NCI-H128 (cell line): Measurements from ENCODE around the gene ABCG8.

ENCODE experiments used
- DNase-seq: peaks from one replicate; lab custom pipeline; 2025; ENCODE audit not compliant: unreplicated experiment; lab: John Stamatoyannopoulos, UW

Gene ABCG8

GRCh38 chr2:43825841-43826240, 12.9 kb upstream of the ABCG8 start:
- no peak for DNase-seq

- no peak for DNase-seq
Measured at GRCh38 chr2:43826305-43827250, 12.2 kb upstream of the ABCG8 start.

DNA sequence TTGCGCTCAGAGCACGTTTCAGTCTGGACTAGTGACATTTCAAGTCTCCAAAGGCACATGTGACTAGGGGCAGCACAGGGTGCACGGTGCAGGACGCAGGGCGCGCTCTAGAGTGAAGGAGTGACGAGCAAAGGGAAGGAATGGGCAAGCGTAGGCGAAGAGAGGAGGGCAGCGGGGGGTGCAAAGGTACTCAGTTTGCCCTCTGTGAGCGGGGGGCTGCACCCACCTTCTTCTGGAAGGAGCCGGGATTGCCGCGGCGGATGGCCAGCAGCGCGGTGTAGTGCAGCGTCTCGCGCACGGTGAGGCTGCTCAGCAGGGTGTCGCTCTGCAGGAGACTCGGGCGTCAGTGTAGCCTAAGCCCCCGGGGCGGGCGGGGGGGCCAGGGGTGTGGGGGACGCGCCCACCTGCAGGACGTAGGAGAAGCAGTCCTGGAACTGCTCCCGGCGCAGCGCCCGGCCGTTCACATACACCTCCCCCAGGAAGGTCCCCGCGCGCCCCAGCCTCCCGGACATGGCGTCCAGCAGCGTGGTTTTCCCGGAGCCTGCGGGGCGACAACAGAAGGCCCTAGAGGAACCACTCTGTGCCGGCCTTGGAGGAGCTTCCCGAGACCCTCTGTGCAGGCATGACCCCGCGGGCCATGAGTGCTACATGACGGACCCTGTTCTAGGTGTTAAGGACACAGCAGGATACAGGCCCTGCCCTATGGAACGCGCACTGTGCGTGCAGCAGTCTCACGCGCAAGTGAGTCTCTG, 7.1 kb upstream of the ABCG8 start:
- no peak for DNase-seq

DNA sequence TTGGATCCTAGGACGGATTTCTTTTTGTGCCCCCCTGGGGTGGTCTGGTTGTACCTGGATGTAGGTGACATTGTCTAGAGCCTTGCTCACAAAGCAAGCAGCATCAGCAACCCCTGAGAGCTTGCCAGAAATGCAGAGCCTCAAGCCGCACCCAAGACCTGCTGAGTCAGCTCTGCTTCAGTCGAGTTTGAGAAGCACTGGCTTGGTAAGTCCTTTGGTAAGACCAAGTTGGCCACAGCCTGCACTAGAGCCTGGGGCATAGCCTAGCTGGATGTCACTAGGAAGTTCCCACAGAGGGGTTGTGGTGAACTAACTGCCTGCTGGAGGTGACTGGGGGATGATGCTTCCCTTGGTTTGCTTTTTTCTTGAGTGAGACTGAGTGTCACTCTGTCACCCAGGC, 6.3 kb upstream of the ABCG8 start:
- DNase-seq: no peak

GRCh38 chr2:43837033-43837432, 1.7 kb upstream of the ABCG8 start:
- DNase-seq: no peak

DNA sequence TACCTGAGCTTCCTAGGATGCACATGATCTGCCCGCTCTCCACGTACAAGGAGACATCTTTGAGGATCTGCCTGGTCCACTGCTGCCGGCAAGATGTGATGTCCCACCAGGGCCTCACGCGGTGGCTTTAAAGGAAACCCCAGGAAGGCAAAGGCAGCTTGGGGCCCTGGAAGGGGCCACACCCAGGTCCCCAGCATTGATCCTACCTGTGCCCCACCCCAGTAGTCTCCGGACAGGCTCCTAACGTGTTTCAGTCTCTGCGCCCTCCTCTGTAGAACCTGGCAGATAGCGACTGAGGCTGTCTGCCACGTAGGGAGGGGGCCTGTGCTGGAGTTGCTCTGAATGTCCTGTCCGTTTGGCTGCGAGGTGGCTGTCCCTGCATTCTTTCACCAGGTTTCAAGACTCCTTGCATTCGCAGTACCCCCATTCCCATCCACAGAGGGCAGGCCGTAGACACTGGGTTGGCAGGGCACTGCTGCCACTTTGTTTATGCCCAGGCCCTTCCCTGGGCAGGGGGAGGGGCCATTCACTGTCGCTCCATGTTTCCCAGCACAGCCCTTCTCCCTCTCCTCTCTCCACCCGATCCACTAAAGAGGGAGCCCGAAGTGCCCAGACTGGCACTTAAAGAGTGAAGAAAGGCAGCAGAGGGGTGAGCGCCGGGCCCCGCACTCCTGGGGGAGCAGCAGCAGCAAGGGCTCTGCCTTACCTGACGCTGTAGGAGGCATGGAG, 776 bp upstream of the ABCG8 start:
- no peak for DNase-seq

DNA sequence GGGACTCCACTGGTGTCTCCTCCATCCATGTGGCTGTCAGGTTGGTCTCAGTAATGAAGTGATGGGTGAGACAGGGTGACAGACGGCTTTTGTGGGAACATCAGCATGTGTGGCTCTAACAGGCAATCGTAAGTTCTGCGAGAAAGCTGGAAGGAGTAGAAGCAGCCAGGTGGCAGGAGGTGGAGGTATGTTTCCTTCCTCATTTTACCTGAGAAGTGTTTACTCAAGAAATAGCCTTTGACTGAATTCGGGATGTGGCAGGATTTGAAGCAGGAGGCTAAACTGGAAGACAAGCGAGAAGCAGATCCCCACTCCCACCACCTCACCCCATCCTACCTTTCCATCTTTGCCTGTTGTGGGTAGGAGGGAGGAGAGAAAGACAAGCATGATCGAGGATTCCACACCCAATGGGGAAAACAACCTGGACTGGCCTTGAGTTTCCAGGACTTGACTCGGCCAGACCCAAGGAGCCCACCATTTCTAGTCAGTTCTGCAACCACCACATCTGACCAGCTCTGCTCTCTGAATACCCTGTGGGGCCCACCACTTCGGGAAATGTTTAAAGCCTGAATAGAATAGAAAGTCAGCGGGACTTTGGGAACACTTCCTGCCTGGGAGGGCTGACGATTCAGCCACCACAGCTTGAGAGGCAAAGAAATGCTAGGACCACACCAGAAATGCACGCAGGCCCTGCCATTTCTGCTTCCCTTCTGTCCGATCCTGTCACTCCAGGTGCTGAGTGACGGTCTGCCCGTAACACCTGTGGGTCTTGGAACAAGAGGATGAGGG, 1.2 kb downstream of the ABCG8 start:
- DNase-seq: no peak

DNA sequence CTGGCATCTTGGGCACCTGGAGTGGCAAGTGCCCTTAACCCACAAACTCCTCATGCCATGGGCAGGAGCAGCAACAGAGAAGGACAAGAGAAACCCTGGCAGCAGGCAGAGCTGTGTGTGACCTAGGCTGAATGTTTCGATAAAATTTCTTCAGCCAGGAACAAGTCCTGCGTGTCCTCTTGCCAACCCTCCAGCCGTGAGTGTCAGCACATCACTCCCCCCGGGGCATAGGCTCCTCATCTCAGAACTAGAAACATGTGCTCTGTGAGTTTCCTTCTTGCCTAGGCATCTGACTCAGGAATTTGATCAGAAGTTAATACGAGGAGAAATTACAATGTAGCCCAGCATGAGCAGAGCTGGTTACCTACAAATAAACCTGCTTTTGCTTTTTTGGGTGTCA, 2.2 kb downstream of the ABCG8 start:
- DNase-seq: no peak

- DNase-seq: no peak
Measured at GRCh38 chr2:43841949-43842865, 3.4 kb downstream of the ABCG8 start.

DNA sequence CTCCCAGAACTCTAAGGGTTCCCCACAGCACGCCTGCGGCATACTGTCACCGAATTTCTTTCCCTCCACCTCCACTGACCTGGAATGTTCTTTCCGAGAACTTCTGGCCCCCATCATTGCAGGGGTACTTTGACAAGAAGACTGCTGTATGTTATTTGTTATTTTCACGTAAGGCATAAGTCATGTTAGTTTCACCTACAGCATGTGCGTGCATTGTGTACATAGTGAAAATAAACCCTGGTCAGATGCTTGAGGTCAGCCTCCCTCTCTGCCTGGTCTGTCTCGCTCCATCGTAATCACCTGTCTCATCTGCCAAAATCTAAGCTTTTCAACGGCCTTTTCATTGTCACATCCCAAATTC, 4.1 kb downstream of the ABCG8 start:
- no peak for DNase-seq

DNA sequence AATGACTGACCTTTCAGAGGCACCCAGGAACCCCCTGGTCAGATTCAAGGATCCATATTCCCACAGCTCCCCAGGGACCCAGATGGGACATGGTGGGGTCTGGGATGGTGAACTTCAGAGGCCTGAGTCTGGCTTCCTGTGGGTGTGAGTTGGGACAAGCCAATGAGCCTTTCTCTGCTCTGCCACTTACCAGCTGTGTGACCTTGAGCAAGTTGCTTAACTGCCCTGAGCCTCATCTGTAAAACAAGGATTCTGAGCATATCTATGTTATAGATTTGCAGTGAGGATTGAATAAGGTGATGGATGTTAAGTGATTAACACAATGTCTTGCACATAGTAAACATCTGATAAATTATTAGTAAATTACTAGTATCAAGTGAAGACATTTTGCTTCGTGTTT, 6.4 kb downstream of the ABCG8 start:
- DNase-seq: no peak

DNA sequence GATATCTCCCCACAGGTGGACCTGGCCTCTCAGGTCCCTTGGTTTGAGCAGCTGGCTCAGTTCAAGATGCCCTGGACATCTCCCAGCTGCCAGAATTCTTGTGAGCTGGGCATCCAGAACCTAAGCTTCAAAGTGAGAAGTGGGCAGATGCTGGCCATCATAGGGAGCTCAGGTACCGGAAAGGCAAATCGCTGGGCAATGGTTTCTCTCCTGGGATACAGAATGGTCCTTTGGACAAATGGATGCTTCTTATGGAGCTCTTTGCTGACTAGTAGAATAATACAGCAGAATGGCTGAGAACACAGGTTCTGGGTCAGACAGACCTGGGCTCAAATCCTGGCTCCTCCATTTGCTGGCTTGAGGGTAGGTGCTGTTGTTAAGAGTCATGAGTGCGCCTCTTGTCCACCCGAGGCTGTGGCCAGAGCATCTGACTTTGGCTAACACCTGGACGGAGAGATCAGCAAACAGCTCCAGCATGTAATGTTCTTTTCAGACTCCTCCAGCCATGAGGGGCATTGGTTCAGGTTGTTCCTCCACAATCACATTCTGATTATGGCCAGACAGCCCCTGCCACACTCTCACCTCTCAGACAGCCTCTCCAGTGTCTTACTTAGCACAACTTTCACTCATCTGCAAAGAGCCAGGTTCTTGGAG, 7.5 kb downstream of the ABCG8 start:
- DNase-seq: no peak

- no peak for DNase-seq
Measured at GRCh38 chr2:43848214-43848613, 9.4 kb downstream of the ABCG8 start.

DNA sequence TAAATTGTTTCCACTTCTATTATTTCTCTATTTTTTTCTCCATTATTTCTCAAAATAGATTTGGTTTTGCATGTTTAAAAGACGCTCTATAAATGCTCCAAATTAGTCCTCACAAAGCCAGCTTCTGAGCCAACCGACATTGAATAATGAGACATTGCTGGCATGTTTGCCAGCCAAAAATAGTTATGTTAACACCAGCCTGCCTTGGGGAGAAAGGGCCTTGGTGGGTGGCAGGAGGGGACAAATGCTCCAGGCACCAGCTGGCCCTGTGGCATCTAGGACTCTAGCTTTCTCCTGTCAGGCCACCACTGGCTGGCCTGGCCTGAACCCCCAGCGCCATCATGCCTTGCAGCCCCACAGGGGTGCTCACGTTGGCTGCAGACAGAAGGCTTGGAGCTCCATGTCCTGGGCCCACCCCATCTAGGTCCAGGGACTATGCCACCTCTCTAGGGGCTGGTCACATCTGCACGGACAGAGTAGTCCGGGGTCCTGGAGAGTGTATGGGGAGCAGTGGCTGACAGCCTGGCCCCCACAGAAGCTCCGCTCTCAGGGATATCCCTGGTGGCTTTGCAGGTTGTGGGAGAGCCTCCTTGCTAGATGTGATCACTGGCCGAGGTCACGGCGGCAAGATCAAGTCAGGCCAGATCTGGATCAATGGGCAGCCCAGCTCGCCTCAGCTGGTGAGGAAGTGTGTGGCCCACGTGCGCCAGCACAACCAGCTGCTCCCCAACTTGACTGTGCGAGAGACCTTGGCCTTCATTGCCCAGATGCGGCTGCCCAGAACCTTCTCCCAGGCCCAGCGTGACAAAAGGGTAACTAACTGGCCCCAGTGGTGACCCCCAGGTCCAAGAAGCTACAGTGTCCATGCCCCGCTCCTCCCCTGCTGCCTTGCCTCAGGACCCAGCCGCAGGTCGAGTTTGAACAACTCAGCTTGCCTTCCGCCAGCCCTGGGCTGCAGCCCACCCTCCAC, 12.5 kb downstream of the ABCG8 start:
- no peak for DNase-seq

GRCh38 chr2:43852196-43852730, 13.5 kb downstream of the ABCG8 start:
- no peak for DNase-seq

GRCh38 chr2:43853141-43854081, 14.6 kb downstream of the ABCG8 start:
- DNase-seq: no peak

GRCh38 chr2:43854671-43855070, 15.9 kb downstream of the ABCG8 start:
- DNase-seq: no peak
